ENCODE results near the gene NR2C1. TPM values are rescaled to one million over a fixed set of nuclear protein-coding genes. Genes with fewer than 3 reads are reported as not detected.
A peak's percentile ranks its signal among the peaks of the same experiment; 100 is the strongest.
"Not testable (repeated sequence)": the region's sequence is repeated elsewhere in the genome, so short reads cannot be mapped to it uniquely, and the experiment has no call there.

The NR2C1 gene
- total RNA-seq, 2 experiments from 2014 or later, result 42.8 to 43.4 TPM

GRCh38 chr12:95102916-95103671, 29.7 kb upstream of the NR2C1 start:
- H3K79me2 ChIP-seq (ENCODE audit: insufficient read depth, low read depth, low read length), result no peaks in the 10 kb centered on the region
- BruUV-seq (replicated peaks), result no TSS peak
- intact Hi-C loops (cut with micrococcal nuclease; ENCODE audit: unreplicated experiment), result no loop called here
- no peaks in the 10 kb centered on the region for H4K20me1 ChIP-seq (ENCODE audit: insufficient read depth, low read length)
- TF ChIP-seq CTCF (conservative IDR thresholded peaks at IDR 0.05; ENCODE audit: low read length) (no peak), EZH2phosphoT487 (IDR thresholded peaks at IDR 0.05; ENCODE audit: borderline replicate concordance, low read depth, low read length) (no peak)
- ChIA-PET POLR2A (no interaction called here), CTCF (ENCODE audit: unreplicated experiment) (no interaction called here)
- no peaks in the 10 kb centered on the region for H3K9me2 ChIP-seq (ENCODE audit: insufficient read depth, low read length)
- no peak overlapping the region; the same call in 1 of the 2 replicates for H2AFZ ChIP-seq (ENCODE audit: low read length)
- peaks cover 10% of the 10 kb centered on the region; the same call in 1 of the 2 replicates for H3K36me3 ChIP-seq (ENCODE audit: insufficient read depth, low read length)
- peak overlapping the region; percentile 44; the same call in 1 of the 2 replicates for H3K4me2 ChIP-seq (ENCODE audit: low read length)
- H3K27ac ChIP-seq (ENCODE audit: low read depth, low read length, poor library complexity, severe bottlenecking), result no peak overlapping the region
- H3K4me1 ChIP-seq (ENCODE audit: insufficient read depth, low read length, poor library complexity, severe bottlenecking), result peaks cover 16% of the 10 kb centered on the region
- no peaks in the 10 kb centered on the region for H3K9me3 ChIP-seq (ENCODE audit: low read length)
- DNase-seq (ENCODE audit: low spot score), result peak; percentile 28
- H3K4me3 ChIP-seq (ENCODE audit: low read depth, low read length, poor library complexity, severe bottlenecking), result no peak overlapping the region

- H3K27ac ChIP-seq (ENCODE audit: low read depth, low read length, poor library complexity, severe bottlenecking); H4K20me1 ChIP-seq (ENCODE audit: insufficient read depth, low read length); H3K79me2 ChIP-seq (ENCODE audit: insufficient read depth, low read depth, low read length); H3K4me3 ChIP-seq (ENCODE audit: low read depth, low read length, poor library complexity, severe bottlenecking); CTCF ChIA-PET (ENCODE audit: unreplicated experiment); H3K36me3 ChIP-seq (ENCODE audit: insufficient read depth, low read length); H3K9me3 ChIP-seq (ENCODE audit: low read length); BruUV-seq (replicated peaks); intact Hi-C loops (cut with micrococcal nuclease; ENCODE audit: unreplicated experiment); H3K9me2 ChIP-seq (ENCODE audit: insufficient read depth, low read length); DNase-seq (ENCODE audit: low spot score); H3K4me2 ChIP-seq (ENCODE audit: low read length); H2AFZ ChIP-seq (ENCODE audit: low read length): not testable (repeated sequence)
- POLR2A ChIA-PET, result interaction anchor here (0.7 kb wide), 4 partner anchors 28 to 775 kb away, joined by 3 to 5 read pairs (median 4); partner anchors contain the start of gene NR2C1
- H3K4me1 ChIP-seq (ENCODE audit: insufficient read depth, low read length, poor library complexity, severe bottlenecking), result peaks cover 16% of the 10 kb centered on the region
Measured at GRCh38 chr12:95101957-95102356, 28.5 kb upstream of the NR2C1 start.

GRCh38 chr12:95100264-95101190, 27.1 kb upstream of the NR2C1 start:
- BruUV-seq (replicated peaks), result no TSS peak
- H4K20me1 ChIP-seq (ENCODE audit: insufficient read depth, low read length), result no peaks in the 10 kb centered on the region
- intact Hi-C loops (cut with micrococcal nuclease; ENCODE audit: unreplicated experiment), result no loop called here
- POLR2A ChIA-PET, result interaction anchor here (0.5 to 0.6 kb wide), 4 partner anchors 19 to 604 kb away, joined by 3 read pairs; no protein-coding TSS in a partner anchor
- H3K9me2 ChIP-seq (ENCODE audit: insufficient read depth, low read length), result no peaks in the 10 kb centered on the region
- H3K4me2 ChIP-seq (ENCODE audit: low read length), result no peak overlapping the region
- no peak overlapping the region for H3K27ac ChIP-seq (ENCODE audit: low read depth, low read length, poor library complexity, severe bottlenecking)
- no peaks in the 10 kb centered on the region for H3K79me2 ChIP-seq (ENCODE audit: insufficient read depth, low read depth, low read length)
- H3K36me3 ChIP-seq (ENCODE audit: insufficient read depth, low read length), result peaks cover 5% of the 10 kb centered on the region; the same call in 1 of the 2 replicates
- no peak for DNase-seq (ENCODE audit: low spot score)
- H3K4me3 ChIP-seq (ENCODE audit: low read depth, low read length, poor library complexity, severe bottlenecking), result no peak overlapping the region
- H3K4me1 ChIP-seq (ENCODE audit: insufficient read depth, low read length, poor library complexity, severe bottlenecking), result peaks cover 16% of the 10 kb centered on the region
- TF ChIP-seq EZH2phosphoT487 (IDR thresholded peaks at IDR 0.05; ENCODE audit: borderline replicate concordance, low read depth, low read length) (no peak), CTCF (conservative IDR thresholded peaks at IDR 0.05; ENCODE audit: low read length) (no peak)
- no peak overlapping the region for H2AFZ ChIP-seq (ENCODE audit: low read length)
- no peaks in the 10 kb centered on the region for H3K9me3 ChIP-seq (ENCODE audit: low read length)
- CTCF ChIA-PET (ENCODE audit: unreplicated experiment), result interaction anchor here (0.6 kb wide), 1 partner anchor 419 kb away, joined by 3 read pairs; no protein-coding TSS in a partner anchor
